Measurements from ENCODE around the gene AZIN2.

Gene AZIN2

DNA sequence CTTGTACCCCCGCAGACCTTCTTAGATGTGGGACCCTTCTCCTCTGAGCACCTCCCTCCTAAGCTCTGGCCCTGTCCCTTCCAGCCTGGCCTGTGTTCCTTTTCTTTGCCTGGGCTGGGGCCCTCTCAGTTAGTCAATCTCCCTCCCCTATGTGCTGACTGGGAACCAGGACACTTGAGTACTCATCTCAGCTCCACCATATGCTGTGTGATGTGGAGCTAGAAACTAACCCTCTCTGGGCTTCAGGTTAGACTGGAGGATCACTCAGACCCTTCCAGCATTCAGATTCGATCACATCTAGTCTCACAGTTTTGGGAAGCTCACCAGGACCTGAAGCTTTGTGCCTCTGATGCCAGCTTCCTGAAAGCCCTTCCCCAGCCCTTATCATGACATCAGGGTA, 60.3 kb downstream of the AZIN2 start:
- Histone ChIP-seq H3K27ac (ENCODE audit: poor library complexity, severe bottlenecking) (no peak overlapping the region), H3K27me3 (ENCODE audit: insufficient read depth, poor library complexity, severe bottlenecking) (no peaks in the 10 kb centered on the region), H3K4me1 (ENCODE audit: insufficient read depth, poor library complexity, severe bottlenecking) (no peaks in the 10 kb centered on the region), H3K9me3 (ENCODE audit: severe bottlenecking) (no peaks in the 10 kb centered on the region), H3K4me3 (ENCODE audit: severe bottlenecking) (no peak overlapping the region), H3K36me3 (ENCODE audit: low read depth) (no peaks in the 10 kb centered on the region)
- DNase-seq (ENCODE audit: low spot score) = no peak
- TF ChIP-seq, protein P1, sequence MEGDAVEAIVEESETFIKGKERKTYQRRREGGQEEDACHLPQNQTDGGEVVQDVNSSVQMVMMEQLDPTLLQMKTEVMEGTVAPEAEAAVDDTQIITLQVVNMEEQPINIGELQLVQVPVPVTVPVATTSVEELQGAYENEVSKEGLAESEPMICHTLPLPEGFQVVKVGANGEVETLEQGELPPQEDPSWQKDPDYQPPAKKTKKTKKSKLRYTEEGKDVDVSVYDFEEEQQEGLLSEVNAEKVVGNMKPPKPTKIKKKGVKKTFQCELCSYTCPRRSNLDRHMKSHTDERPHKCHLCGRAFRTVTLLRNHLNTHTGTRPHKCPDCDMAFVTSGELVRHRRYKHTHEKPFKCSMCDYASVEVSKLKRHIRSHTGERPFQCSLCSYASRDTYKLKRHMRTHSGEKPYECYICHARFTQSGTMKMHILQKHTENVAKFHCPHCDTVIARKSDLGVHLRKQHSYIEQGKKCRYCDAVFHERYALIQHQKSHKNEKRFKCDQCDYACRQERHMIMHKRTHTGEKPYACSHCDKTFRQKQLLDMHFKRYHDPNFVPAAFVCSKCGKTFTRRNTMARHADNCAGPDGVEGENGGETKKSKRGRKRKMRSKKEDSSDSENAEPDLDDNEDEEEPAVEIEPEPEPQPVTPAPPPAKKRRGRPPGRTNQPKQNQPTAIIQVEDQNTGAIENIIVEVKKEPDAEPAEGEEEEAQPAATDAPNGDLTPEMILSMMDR (IDR thresholded peaks at IDR 0.05; ENCODE audit: poor library complexity, severe bottlenecking) = no peak
- ATAC-seq (ENCODE audit: low read depth) = no peak

GRCh38 chr1:33141781-33142180, 60.8 kb downstream of the AZIN2 start:
- Histone ChIP-seq H3K27me3 (ENCODE audit: insufficient read depth, poor library complexity, severe bottlenecking) (no peaks in the 10 kb centered on the region), H3K4me1 (ENCODE audit: insufficient read depth, poor library complexity, severe bottlenecking) (no peaks in the 10 kb centered on the region), H3K27ac (ENCODE audit: poor library complexity, severe bottlenecking) (no peak overlapping the region), H3K4me3 (ENCODE audit: severe bottlenecking) (no peak overlapping the region), H3K9me3 (ENCODE audit: severe bottlenecking) (no peaks in the 10 kb centered on the region), H3K36me3 (ENCODE audit: low read depth) (no peaks in the 10 kb centered on the region)
- TF ChIP-seq, protein P1 (IDR thresholded peaks at IDR 0.05; ENCODE audit: poor library complexity, severe bottlenecking) = no peak
- no peak for ATAC-seq (ENCODE audit: low read depth)
- no peak for DNase-seq (ENCODE audit: low spot score)

DNA sequence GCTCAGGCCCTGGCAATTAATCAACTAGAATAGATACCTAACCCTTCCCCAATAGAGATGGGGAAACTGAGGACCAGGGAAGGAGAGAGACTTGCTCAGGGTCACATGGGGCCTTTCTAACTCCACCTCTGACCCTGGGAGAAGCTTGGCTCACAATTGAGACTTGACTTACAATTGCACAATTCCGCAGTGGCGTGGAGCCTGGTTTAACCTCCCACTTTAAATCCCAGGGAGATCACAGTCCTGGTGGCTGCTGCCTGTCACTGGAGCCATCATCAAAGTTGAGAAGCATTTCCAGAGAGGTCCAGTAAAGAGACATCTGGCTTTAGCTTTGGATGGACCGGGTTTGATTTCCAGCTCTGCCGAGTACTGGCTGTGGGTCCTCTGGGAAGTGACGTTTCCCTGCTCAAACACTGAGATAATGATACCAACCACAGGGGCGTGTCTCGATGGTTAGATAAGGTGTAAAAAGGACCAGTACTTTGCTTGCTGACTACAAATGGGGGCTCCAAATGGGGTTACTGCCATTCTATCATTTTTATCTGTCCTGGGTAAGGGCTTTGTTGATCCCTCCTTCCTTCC, 61.6 kb downstream of the AZIN2 start:
- TF ChIP-seq, protein P1 (IDR thresholded peaks at IDR 0.05; ENCODE audit: poor library complexity, severe bottlenecking) = no peak
- H3K27me3 ChIP-seq (ENCODE audit: insufficient read depth, poor library complexity, severe bottlenecking) = no peaks in the 10 kb centered on the region
- no peaks in the 10 kb centered on the region for H3K9me3 ChIP-seq (ENCODE audit: severe bottlenecking)
- H3K27ac ChIP-seq (ENCODE audit: poor library complexity, severe bottlenecking) = no peak overlapping the region
- H3K4me1 ChIP-seq (ENCODE audit: insufficient read depth, poor library complexity, severe bottlenecking) = no peaks in the 10 kb centered on the region
- no peak for DNase-seq (ENCODE audit: low spot score)
- no peaks in the 10 kb centered on the region for H3K36me3 ChIP-seq (ENCODE audit: low read depth)
- ATAC-seq (ENCODE audit: low read depth) = no peak
- no peak overlapping the region for H3K4me3 ChIP-seq (ENCODE audit: severe bottlenecking)

DNA sequence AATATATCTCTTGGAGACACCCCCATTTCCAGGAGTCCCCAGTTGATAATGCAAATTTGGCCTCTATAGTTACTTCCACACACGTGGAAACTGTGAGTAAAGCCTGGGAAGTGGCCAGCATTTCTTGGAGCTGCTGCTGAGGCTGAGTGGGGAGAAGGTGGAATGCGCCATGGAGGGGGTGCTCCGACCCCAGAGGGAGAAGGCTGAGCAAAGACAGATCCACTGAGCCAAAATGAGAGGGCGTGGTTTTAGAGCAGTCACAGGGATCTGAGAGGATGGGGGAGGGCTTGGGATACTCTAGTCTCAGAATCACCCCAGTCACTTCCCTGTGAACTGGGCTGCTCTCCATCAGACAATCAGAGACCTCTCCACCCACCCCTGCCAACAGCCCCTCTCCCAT, 62.2 kb downstream of the AZIN2 start:
- Histone ChIP-seq H3K27me3 (ENCODE audit: insufficient read depth, poor library complexity, severe bottlenecking) (no peaks in the 10 kb centered on the region), H3K4me3 (ENCODE audit: severe bottlenecking) (no peak overlapping the region), H3K36me3 (ENCODE audit: low read depth) (no peaks in the 10 kb centered on the region), H3K9me3 (ENCODE audit: severe bottlenecking) (no peaks in the 10 kb centered on the region), H3K27ac (ENCODE audit: poor library complexity, severe bottlenecking) (no peak overlapping the region), H3K4me1 (ENCODE audit: insufficient read depth, poor library complexity, severe bottlenecking) (no peaks in the 10 kb centered on the region)
- ATAC-seq (ENCODE audit: low read depth) = no peak
- TF ChIP-seq, protein P1 (IDR thresholded peaks at IDR 0.05; ENCODE audit: poor library complexity, severe bottlenecking) = no peak
- DNase-seq (ENCODE audit: low spot score) = no peak

GRCh38 chr1:33143698-33144097, 62.7 kb downstream of the AZIN2 start:
- DNase-seq (ENCODE audit: low spot score) (no peak), ATAC-seq (ENCODE audit: low read depth) (no peak)

More at GRCh38 chr1:33143698-33144097, 62.7 kb downstream of the AZIN2 start:
- Histone ChIP-seq H3K36me3 (ENCODE audit: low read depth) (no peaks in the 10 kb centered on the region), H3K27ac (ENCODE audit: poor library complexity, severe bottlenecking) (no peak overlapping the region), H3K27me3 (ENCODE audit: insufficient read depth, poor library complexity, severe bottlenecking) (no peaks in the 10 kb centered on the region), H3K4me3 (ENCODE audit: severe bottlenecking) (no peak overlapping the region), H3K4me1 (ENCODE audit: insufficient read depth, poor library complexity, severe bottlenecking) (no peaks in the 10 kb centered on the region), H3K9me3 (ENCODE audit: severe bottlenecking) (no peaks in the 10 kb centered on the region)
- TF ChIP-seq, protein P1 (IDR thresholded peaks at IDR 0.05; ENCODE audit: poor library complexity, severe bottlenecking) = no peak

All from RWPE2 (cell line).